Measurements from ENCODE around the gene RNF32. TPM values are rescaled to one million over a fixed set of nuclear protein-coding genes. Genes with fewer than 3 reads are reported as not detected.
"Not testable (repeated sequence)": the region's sequence is repeated elsewhere in the genome, so short reads cannot be mapped to it uniquely, and the experiment has no call there.

Gene RNF32
- total RNA-seq, 1 experiment from 2014 or later: 2.2 TPM

- DNase-seq: no peak
- Histone ChIP-seq H3K9me3 (ENCODE audit: insufficient read depth, low read depth) (peaks cover 8% of the 10 kb centered on the region; the same call in 1 of the 2 replicates), H3K4me3 (no peak overlapping the region), H4K20me1 (ENCODE audit: insufficient read depth) (no peaks in the 10 kb centered on the region), H3K9me2 (ENCODE audit: insufficient read depth) (no peaks in the 10 kb centered on the region), H3K79me2 (ENCODE audit: low read depth) (no peaks in the 10 kb centered on the region), H3F3A (ENCODE audit: insufficient read depth, low read depth) (0 out of 2 replicates have a peak, but pooled peaks cover 4% of the 10 kb centered on the region), H3K4me2 (no peak overlapping the region), H3K27ac (no peak overlapping the region), H2AFZ (no peak overlapping the region), H3K27me3 (ENCODE audit: insufficient read depth, low read depth) (no peaks in the 10 kb centered on the region), H3K4me1 (replicated peaks; ENCODE audit: insufficient read depth) (no peaks in the 10 kb centered on the region), H3K36me3 (ENCODE audit: low read depth) (no peaks in the 10 kb centered on the region)
- POLR2A ChIA-PET (ENCODE audit: unreplicated experiment): no interaction called here
- no TSS peak for BruUV-seq (replicated peaks)
- CTCF ChIA-PET: no interaction called here
- TF ChIP-seq CTCF (conservative IDR thresholded peaks at IDR 0.05) (no peak), EZH2 (IDR thresholded peaks at IDR 0.05; ENCODE audit: low read depth) (no peak)
- intact Hi-C loops (cut with micrococcal nuclease; ENCODE audit: unreplicated experiment): no loop called here
These were observed 53.1 kb downstream of the RNF32 start for GRCh38 chr7:156693627-156694026.

- H3K4me2 ChIP-seq; H3K79me2 ChIP-seq (ENCODE audit: low read depth); H3F3A ChIP-seq (ENCODE audit: insufficient read depth, low read depth); H4K20me1 ChIP-seq (ENCODE audit: insufficient read depth); H2AFZ ChIP-seq; H3K36me3 ChIP-seq (ENCODE audit: low read depth); H3K9me2 ChIP-seq (ENCODE audit: insufficient read depth); intact Hi-C loops (cut with micrococcal nuclease; ENCODE audit: unreplicated experiment); POLR2A ChIA-PET (ENCODE audit: unreplicated experiment); H3K4me1 ChIP-seq (replicated peaks; ENCODE audit: insufficient read depth); BruUV-seq (replicated peaks); H3K27me3 ChIP-seq (ENCODE audit: insufficient read depth, low read depth); CTCF ChIA-PET; H3K4me3 ChIP-seq; DNase-seq; H3K27ac ChIP-seq: not testable (repeated sequence)
- peaks cover 12% of the 10 kb centered on the region; the same call in 1 of the 2 replicates for H3K9me3 ChIP-seq (ENCODE audit: insufficient read depth, low read depth)
These were observed 56.7 kb downstream of the RNF32 start for GRCh38 chr7:156697283-156697682.

- H3K4me2 ChIP-seq; H2AFZ ChIP-seq; H3K9me2 ChIP-seq (ENCODE audit: insufficient read depth); intact Hi-C loops (cut with micrococcal nuclease; ENCODE audit: unreplicated experiment); H3F3A ChIP-seq (ENCODE audit: insufficient read depth, low read depth); BruUV-seq (replicated peaks); POLR2A ChIA-PET (ENCODE audit: unreplicated experiment); H3K36me3 ChIP-seq (ENCODE audit: low read depth); H3K4me1 ChIP-seq (replicated peaks; ENCODE audit: insufficient read depth); H3K27ac ChIP-seq; CTCF ChIA-PET; H4K20me1 ChIP-seq (ENCODE audit: insufficient read depth); DNase-seq; H3K4me3 ChIP-seq; H3K27me3 ChIP-seq (ENCODE audit: insufficient read depth, low read depth); H3K79me2 ChIP-seq (ENCODE audit: low read depth): not testable (repeated sequence)
- peaks cover 16% of the 10 kb centered on the region; the same call in 1 of the 2 replicates for H3K9me3 ChIP-seq (ENCODE audit: insufficient read depth, low read depth)
These were observed 57.9 kb downstream of the RNF32 start for GRCh38 chr7:156698512-156698911.

- intact Hi-C loops (cut with micrococcal nuclease; ENCODE audit: unreplicated experiment); DNase-seq; H3K9me2 ChIP-seq (ENCODE audit: insufficient read depth); H3F3A ChIP-seq (ENCODE audit: insufficient read depth, low read depth); CTCF ChIA-PET; BruUV-seq (replicated peaks); H3K4me3 ChIP-seq; H2AFZ ChIP-seq; H3K27ac ChIP-seq; H4K20me1 ChIP-seq (ENCODE audit: insufficient read depth); H3K4me2 ChIP-seq; H3K4me1 ChIP-seq (replicated peaks; ENCODE audit: insufficient read depth); POLR2A ChIA-PET (ENCODE audit: unreplicated experiment); H3K27me3 ChIP-seq (ENCODE audit: insufficient read depth, low read depth); H3K79me2 ChIP-seq (ENCODE audit: low read depth); H3K36me3 ChIP-seq (ENCODE audit: low read depth): not testable (repeated sequence)
- peaks cover 16% of the 10 kb centered on the region for H3K9me3 ChIP-seq (ENCODE audit: insufficient read depth, low read depth)
These were observed 61.2 kb downstream of the RNF32 start for GRCh38 chr7:156701787-156702186.

GRCh38 chr7:156702399-156702798 is 61.8 kb downstream of the RNF32 start:
- POLR2A ChIA-PET (ENCODE audit: unreplicated experiment): no interaction called here
- Histone ChIP-seq H3K27me3 (ENCODE audit: insufficient read depth, low read depth) (no peaks in the 10 kb centered on the region), H3K4me3 (no peak overlapping the region), H2AFZ (no peak overlapping the region), H3K9me2 (ENCODE audit: insufficient read depth) (no peaks in the 10 kb centered on the region), H3K27ac (no peak overlapping the region), H3K4me2 (no peak overlapping the region), H3K4me1 (replicated peaks; ENCODE audit: insufficient read depth) (no peaks in the 10 kb centered on the region), H3K36me3 (ENCODE audit: low read depth) (no peaks in the 10 kb centered on the region), H3F3A (ENCODE audit: insufficient read depth, low read depth) (no peaks in the 10 kb centered on the region), H3K79me2 (ENCODE audit: low read depth) (0 out of 2 replicates have a peak, but pooled peaks cover 3% of the 10 kb centered on the region), H3K9me3 (ENCODE audit: insufficient read depth, low read depth) (peaks cover 16% of the 10 kb centered on the region), H4K20me1 (ENCODE audit: insufficient read depth) (peaks cover 3% of the 10 kb centered on the region; the same call in 1 of the 2 replicates)
- no peak for DNase-seq
- no TSS peak for BruUV-seq (replicated peaks)
- CTCF ChIA-PET: no interaction called here
- intact Hi-C loops (cut with micrococcal nuclease; ENCODE audit: unreplicated experiment): no loop called here
- TF ChIP-seq CTCF (conservative IDR thresholded peaks at IDR 0.05) (no peak), EZH2 (IDR thresholded peaks at IDR 0.05; ENCODE audit: low read depth) (no peak)

Data from PC-9 (cell line).